Activated B cell treated with CpG ODN at 0.5 μM for 24 hours (primary cell): Measurements from ENCODE around the gene ZNF566. TPM values are rescaled to one million over a fixed set of nuclear protein-coding genes. Genes with fewer than 3 reads are reported as not detected.

ENCODE experiments used
- ATAC-seq: fragments of 200-7000 bp; cut with Tn5 transposase; one replicate; pipeline ENCODE4 v1.10.0; 2021; ENCODE audit warnings: low read depth, mild to moderate bottlenecking, moderate library complexity
- CTCF ChIA-PET: fragments of 350-600 bp; sonication (Branson Sonifier 250); formaldehyde crosslinking; loops from one replicate; lab custom pipeline; 2021; ENCODE audit warnings: antibody characterized with exemption; lab: Charles Lee
- POLR2A ChIA-PET: fragments of 350-600 bp; sonication (Branson Sonifier 250); formaldehyde crosslinking; loops from one replicate; lab custom pipeline; 2021; ENCODE audit warnings: antibody characterized with exemption; lab: Charles Lee
- DNase-seq: peaks from one replicate; pipeline ENCODE4 v3.0.0; 2022
- H3K27ac Mint-ChIP-seq: one replicate; pipeline ENCODE4 v1.8.0; 2020; ENCODE audit warnings: mixed read lengths
- H3K27me3 Mint-ChIP-seq: one replicate; pipeline ENCODE4 v1.8.0; 2021; ENCODE audit warnings: mixed read lengths
- H3K36me3 Mint-ChIP-seq: one replicate; pipeline ENCODE4 v1.8.0; 2021; ENCODE audit warnings: low read depth, mixed read lengths
- H3K4me1 Mint-ChIP-seq: one replicate; pipeline ENCODE4 v1.8.0; 2021; ENCODE audit warnings: mixed read lengths
- H3K4me3 Mint-ChIP-seq: one replicate; pipeline ENCODE4 v1.8.0; 2020; ENCODE audit warnings: mild to moderate bottlenecking, mixed read lengths
- H3K9me3 Mint-ChIP-seq: one replicate; pipeline ENCODE4 v1.8.0; 2020; ENCODE audit warnings: mixed read lengths
- intact Hi-C: fragments of 100-400 bp; cut with micrococcal nuclease; formaldehyde crosslinking; loops from one replicate; pipeline ENCODE4 v1.15.1; 2024
- total RNA-seq: library from RNA; stranded (reverse); gene quantifications from 2 replicates; pipeline ENCODE4 v1.2.3, GENCODE V29; 2022
- TF ChIP-seq, protein P1 (sequence below): fragments of 200-600 bp; IDR thresholded peaks from one replicate; pipeline ENCODE4 v1.8.0; 2022; ENCODE audit warnings: antibody characterized with exemption, mild to moderate bottlenecking

ZNF566 gene
- total RNA-seq, 1 donor from 2014 or later, result 16.6 TPM

DNA sequence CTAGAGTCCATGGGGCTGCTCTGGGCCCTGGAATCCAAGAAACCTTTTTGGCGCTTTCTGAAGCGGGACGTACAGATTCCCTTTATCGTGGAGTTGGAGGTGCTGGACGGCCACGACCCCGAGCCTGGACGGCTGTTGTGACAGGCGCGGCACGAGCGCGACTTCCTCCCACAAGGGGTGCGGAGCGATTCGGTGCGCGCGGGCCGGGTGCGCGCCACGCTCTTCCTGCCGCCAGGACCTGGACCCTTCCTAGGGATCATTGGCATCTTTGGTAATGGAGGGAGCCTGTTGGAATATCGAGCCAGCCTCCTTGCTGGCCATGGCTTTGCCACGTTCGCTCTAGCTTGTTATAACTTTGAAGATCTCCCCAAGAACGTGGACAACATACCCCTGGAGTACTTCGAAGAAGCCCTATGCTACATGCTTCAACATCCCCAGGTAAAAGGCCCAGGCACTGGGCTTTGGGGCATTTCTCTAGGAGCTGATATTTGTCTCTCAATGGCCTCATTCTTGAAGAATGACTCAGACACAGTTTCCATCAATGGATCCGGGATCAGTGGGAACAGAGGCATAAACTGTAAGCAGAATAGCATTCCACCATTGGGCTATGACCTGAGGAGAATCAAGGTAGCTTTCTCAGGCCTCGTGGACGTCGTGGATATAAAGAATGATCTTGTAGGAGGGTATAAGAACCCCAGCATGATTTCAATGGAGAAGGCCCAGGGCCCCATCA is 67.4 kb downstream of the ZNF566 start:
- H3K4me1 Mint-ChIP-seq, result peaks cover 24% of the 10 kb centered on the region
- H3K27me3 Mint-ChIP-seq, result peaks cover 23% of the 10 kb centered on the region
- H3K27ac Mint-ChIP-seq, result no peak overlapping the region
- DNase-seq (no peak), ATAC-seq (no peak)
- POLR2A ChIA-PET, result interaction anchor here (0.6 to 1.1 kb wide), 2 partner anchors 67 to 71 kb away, joined by 3 to 4 read pairs; partner anchors contain the start of gene ZNF566
- TF ChIP-seq, protein P1, sequence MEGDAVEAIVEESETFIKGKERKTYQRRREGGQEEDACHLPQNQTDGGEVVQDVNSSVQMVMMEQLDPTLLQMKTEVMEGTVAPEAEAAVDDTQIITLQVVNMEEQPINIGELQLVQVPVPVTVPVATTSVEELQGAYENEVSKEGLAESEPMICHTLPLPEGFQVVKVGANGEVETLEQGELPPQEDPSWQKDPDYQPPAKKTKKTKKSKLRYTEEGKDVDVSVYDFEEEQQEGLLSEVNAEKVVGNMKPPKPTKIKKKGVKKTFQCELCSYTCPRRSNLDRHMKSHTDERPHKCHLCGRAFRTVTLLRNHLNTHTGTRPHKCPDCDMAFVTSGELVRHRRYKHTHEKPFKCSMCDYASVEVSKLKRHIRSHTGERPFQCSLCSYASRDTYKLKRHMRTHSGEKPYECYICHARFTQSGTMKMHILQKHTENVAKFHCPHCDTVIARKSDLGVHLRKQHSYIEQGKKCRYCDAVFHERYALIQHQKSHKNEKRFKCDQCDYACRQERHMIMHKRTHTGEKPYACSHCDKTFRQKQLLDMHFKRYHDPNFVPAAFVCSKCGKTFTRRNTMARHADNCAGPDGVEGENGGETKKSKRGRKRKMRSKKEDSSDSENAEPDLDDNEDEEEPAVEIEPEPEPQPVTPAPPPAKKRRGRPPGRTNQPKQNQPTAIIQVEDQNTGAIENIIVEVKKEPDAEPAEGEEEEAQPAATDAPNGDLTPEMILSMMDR, result no peak
- H3K9me3 Mint-ChIP-seq, result peaks cover 10% of the 10 kb centered on the region
- H3K4me3 Mint-ChIP-seq, result peak overlapping the region; percentile 53
- peaks cover 8% of the 10 kb centered on the region for H3K36me3 Mint-ChIP-seq
- intact Hi-C loops, result no loop called here
- CTCF ChIA-PET, result no interaction called here

DNA sequence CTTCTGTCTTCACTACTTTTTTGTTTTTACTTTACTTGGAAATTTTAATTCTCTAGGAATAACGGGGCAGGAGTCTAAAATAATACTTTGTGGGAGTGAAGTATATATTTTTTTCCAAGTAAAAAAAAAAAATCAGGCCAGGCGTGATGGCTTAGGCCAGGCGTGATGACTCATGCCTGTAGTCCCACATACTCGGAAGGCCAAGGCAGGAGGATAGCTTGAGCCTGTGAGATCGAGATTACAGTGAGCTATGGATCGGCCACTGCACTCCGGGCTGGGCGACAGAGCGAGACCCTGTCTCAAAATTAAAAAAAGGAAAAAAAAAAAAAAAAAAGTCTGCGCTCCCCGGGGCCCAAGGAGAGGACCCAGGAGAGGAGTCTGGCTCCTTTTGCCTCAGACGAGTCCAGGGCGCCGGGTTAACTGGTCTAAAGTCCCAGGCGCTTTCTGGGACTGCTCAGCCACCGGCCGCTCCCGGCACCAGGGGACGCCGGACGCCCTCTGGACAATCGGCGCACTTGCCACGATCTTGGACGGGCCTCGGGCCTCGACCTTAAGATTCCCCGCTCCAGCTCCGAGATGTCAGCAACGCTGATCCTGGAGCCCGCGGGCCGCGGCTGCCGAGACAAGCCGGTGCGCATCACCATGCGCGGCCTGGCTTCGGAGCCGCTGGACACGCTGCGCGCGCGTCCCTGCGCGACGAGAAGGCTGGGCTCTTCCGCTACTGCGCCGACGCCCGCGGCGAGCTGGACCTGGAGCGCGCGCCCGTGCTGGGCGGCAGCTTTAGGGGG is 68.2 kb downstream of the ZNF566 start:
- no peak for ATAC-seq

DNA sequence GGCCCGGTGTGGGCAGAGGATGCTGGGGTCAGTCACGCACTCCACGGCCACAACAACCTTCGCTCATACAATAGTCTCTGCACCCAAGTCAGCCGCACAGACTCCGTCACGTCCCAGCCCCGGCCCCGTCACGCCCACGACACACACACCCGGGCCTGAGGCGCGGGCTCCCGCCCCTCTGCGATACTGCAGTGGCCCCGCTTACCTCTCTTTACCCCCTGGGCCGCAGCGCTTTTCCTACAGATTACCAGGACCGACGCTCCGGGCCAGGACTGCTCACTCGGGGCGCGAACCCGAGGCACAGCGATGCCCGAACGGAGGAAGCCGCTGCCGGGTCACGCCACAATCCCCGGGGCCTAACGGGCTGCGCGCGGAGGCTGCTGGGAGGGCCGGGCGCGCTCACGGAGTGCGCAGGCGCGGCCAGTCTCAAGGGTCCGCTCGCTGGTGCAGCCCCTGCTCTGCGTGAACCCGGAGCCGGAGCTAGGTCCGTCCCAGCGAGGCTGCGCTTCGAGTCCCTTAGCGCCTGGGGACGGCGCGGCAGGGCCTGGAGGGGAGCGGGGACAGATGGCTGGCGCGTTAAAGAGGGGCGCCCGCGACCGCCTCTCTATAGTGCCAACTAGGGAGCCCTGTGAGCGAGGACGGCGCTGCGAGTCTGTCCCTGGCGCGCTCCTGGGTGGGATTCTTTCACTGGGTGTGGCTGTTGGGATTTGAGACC is 70.9 kb downstream of the ZNF566 start, which contains the start of gene ZFP82:
ZFP82 (minus strand) TSS at position 358 of the 715 bp plus-strand sequence. CDS start 8,855 bp downstream, outside the sequence.
- DNase-seq (peak; percentile 87), ATAC-seq (peak; percentile 95)
- Mint-ChIP-seq H3K4me3 (peak within 1 kb of the TSS; percentile 97), H3K36me3 (peaks cover 12% of the 10 kb centered on the region), H3K4me1 (peaks cover 30% of the 10 kb centered on the region), H3K27me3 (peaks cover 15% of the 10 kb centered on the region), H3K27ac (peak within 1 kb of the TSS; percentile 97), H3K9me3 (peaks cover 3% of the 10 kb centered on the region)
- intact Hi-C loops, result loop anchor here (1.0 to 10.0 kb wide), 5 partner anchors 39 to 156 kb away; partner anchors contain the start of genes ZFP14, ZNF529 and ZNF566
- ChIA-PET POLR2A (interaction anchor here (0.5 to 3.1 kb wide), 13 partner anchors 11 to 673 kb away, joined by 3 to 14 read pairs (median 3); partner anchors contain the start of genes PSENEN, U2AF1L4, ZFP14 and ZNF260), CTCF (no interaction called here)
- TF ChIP-seq, protein P1, result no peak

More for the DNA sequence above, 68.2 kb downstream of the ZNF566 start:
- peak overlapping the region; percentile 53 for H3K4me3 Mint-ChIP-seq
- DNase-seq, result no peak
- H3K9me3 Mint-ChIP-seq, result peaks cover 7% of the 10 kb centered on the region
- TF ChIP-seq, protein P1, result no peak
- no peak overlapping the region for H3K27ac Mint-ChIP-seq
- peaks cover 8% of the 10 kb centered on the region for H3K36me3 Mint-ChIP-seq
- peaks cover 23% of the 10 kb centered on the region for H3K27me3 Mint-ChIP-seq
- ChIA-PET CTCF (no interaction called here), POLR2A (interaction anchor here (0.6 to 1.1 kb wide), 3 partner anchors 68 to 212 kb away, joined by 3 to 5 read pairs (median 4); partner anchors contain the start of gene ZNF566)
- H3K4me1 Mint-ChIP-seq, result peaks cover 24% of the 10 kb centered on the region
- intact Hi-C loops, result no loop called here

DNA sequence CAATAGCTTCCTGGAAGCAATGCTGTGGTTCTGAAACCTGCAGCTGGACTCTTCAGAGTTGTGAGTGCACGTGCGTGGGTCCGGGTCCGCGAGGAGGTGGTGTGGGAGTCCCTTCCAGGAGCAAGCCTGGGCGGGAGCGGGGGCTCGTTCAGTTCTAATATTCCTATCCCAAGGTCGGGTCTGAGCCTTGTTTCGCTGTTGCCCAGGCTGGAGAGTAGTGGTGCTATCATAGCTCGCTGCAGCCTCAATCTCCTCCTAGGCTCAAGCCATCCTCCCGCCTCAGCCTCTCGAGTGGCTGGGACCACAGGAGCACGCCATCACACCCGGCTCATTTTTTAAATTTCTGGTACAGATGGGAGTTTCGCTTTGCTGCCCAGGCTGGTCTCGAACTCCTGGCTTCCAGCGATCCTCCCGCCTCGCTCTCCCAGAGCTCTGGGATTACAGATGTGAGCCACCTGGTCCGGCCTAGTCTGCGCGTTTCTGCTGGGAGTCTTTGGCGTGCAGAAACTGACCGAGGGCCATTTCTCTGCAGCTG is 71.5 kb downstream of the ZNF566 start:
- TF ChIP-seq, protein P1, result no peak
- CTCF ChIA-PET, result interaction anchor here (1.0 kb wide), 1 partner anchor 65 kb away, joined by 5 read pairs; no protein-coding TSS in a partner anchor
- peak overlapping the region; percentile 97 for H3K4me3 Mint-ChIP-seq
- H3K9me3 Mint-ChIP-seq, result peaks cover 3% of the 10 kb centered on the region
- peaks cover 16% of the 10 kb centered on the region for H3K36me3 Mint-ChIP-seq
- no peak for DNase-seq
- peak overlapping the region; percentile 97 for H3K27ac Mint-ChIP-seq
- intact Hi-C loops, result loop anchor here (1.0 to 10.0 kb wide), 5 partner anchors 39 to 157 kb away; partner anchors contain the start of genes ZFP14, ZNF529 and ZNF566
- peaks cover 13% of the 10 kb centered on the region for H3K27me3 Mint-ChIP-seq
- ATAC-seq, result no peak
- H3K4me1 Mint-ChIP-seq, result peaks cover 31% of the 10 kb centered on the region
- POLR2A ChIA-PET, result interaction anchor here (0.6 to 3.1 kb wide), 6 partner anchors 13 to 672 kb away, joined by 3 to 14 read pairs (median 4); partner anchors contain the start of genes PSENEN, U2AF1L4, ZFP14 and ZNF566
